Adrenal gland (tissue), 12 donors: ENCODE results near the gene HSBP1L1. TPM values are rescaled to one million over a fixed set of nuclear protein-coding genes. Genes with fewer than 3 reads are reported as not detected.

ENCODE experiments used
- DNase-seq, 7 donors: peaks; one replicate each; pipeline ENCODE4 v3.0.0-alpha.2; 2019 to 2020
- H3K27ac ChIP-seq, 5 donors: fragments of 200-600 bp; sonication (generic) in 4 of 5; 1 replicate in 3 of 5; 2 replicates in 2 of 5; pipeline versions ENCODE4 v1.5.1 to v1.8.0; 2016 to 2020; ENCODE audit warnings: mild to moderate bottlenecking in 1 of 5
- H3K27me3 ChIP-seq: fragments of 200-600 bp; 2 replicates; pipeline ENCODE4 v1.8.0; 2021
- H3K36me3 ChIP-seq, 2 donors: fragments of 200-600 bp; replicated peaks in 1 of 2; 1 replicate in 1 of 2; 2 replicates in 1 of 2; pipeline versions ENCODE4 v1.5.1 to v1.8.0; 2018 to 2022
- H3K4me1 ChIP-seq, 2 donors: fragments of 200-600 bp; replicated peaks in 1 of 2; 1 replicate in 1 of 2; 2 replicates in 1 of 2; pipeline versions ENCODE4 v1.5.1 to v1.8.0; 2018 to 2021
- H3K4me3 ChIP-seq, 4 donors: fragments of 200-600 bp; sonication (generic) in 3 of 4; one replicate each; pipeline ENCODE4 v1.5.1; 2016 to 2018
- H3K9me3 ChIP-seq, 3 donors: fragments of 200-600 bp; sonication (generic) in 1 of 3; replicated peaks in 1 of 3; 1 replicate in 2 of 3; 2 replicates in 1 of 3; pipeline versions ENCODE4 v1.5.1 to v1.8.0; 2016 to 2021
- POLR2A ChIP-seq, 2 donors: fragments of 450-650 bp; IDR thresholded peaks; one replicate each; pipeline ENCODE4 v1.6.1; 2017; ENCODE audit warnings: antibody characterized with exemption in 2 of 2, mild to moderate bottlenecking in 2 of 2, moderate library complexity in 1 of 2
- WGBS, 4 donors: extraction: QIAGEN DNeasy Blood & Tissue Kit in 2 of 4; methylation state at CpG; one replicate each; pipeline versions ENCODE4 v1.1.5 to v1.1.7; 2013 to 2017; 5-methylcytosine and 5-hydroxymethylcytosine counted together
- intact Hi-C, 2 donors: fragments of 100-400 bp; cut with DNase I; formaldehyde crosslinking; loops; one replicate each; pipeline versions ENCODE4 v1.14.1 to v1.15.0; 2022 to 2023
- polyA plus RNA-seq, 3 donors: library from polyadenylated mRNA; stranded (reverse); fragments of 200-250 nt in 2 of 3; fragments of 350-450 nt in 1 of 3; fragmentation: Illumina TruSeq in 1 of 3; extraction: RNeasy Lipid Tissue Mini Kit (QIAGEN cat#74804) in 1 of 3; gene quantifications; one replicate each; pipeline ENCODE4 v1.2.3, GENCODE V29; 2013 to 2014
- total RNA-seq, 9 donors: library from RNA; depleted of rRNA in 4 of 9; stranded (reverse); fragments of >200 nt in 4 of 9; fragments of 120-200 nt in 1 of 9; fragmentation: NEBNext Ultra II Directional in 1 of 9; extraction: Animal tissue kit (Norgen Biotek cat#: 25700) in 1 of 9; gene quantifications; one replicate each; pipeline versions ENCODE4 v1.1.0 to v1.2.4, GENCODE V29; 2013 to 2023
- TF ChIP-seq, protein P1 (sequence below), 6 experiments: fragments of 450-650 bp in 4 of 6; fragments of 200-600 bp in 2 of 6; sonication (generic) in 1 of 6; IDR thresholded peaks; 1 replicate in 5 of 6; 2 replicates in 1 of 6; pipeline versions ENCODE4 v1.5.1 to v1.8.0; 2016 to 2021; ENCODE audit warnings: antibody characterized with exemption in 6 of 6, mild to moderate bottlenecking in 2 of 6, moderate library complexity in 1 of 6
- donor health status: healthy with polysubstance abuse.
- donor health status: Bipolar disorder and iron deficiency.
- donor health status: DM: yes; HTN: yes; CAD: no.
- donor health status: DM: no; HTN: no; CAD: no.
- donor health status: DM: no; HTN: no; CAD: no.
- donor health status: DM: yes; HTN: yes; CAD: no.

Gene HSBP1L1
- total and polyA plus RNA-seq, 12 donors = 17.3 to 182 (median 36.0) TPM

DNA sequence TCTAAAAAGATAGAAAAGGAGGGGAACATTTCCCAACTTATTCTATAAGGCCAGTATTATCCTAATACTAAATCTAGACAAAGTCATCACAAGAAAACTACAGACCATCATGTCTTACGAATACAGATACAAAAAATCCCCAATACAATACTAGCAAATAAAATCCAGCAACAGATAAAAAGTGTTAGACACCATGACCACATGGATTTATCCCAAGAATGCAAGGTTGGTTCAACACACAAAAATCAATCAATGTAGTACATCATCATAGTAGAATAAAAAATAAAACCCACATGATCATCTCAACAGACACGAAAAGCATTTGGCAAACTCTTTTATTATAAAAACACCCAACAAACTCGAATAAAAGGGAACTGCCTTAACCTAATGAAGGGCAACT is 31.5 kb upstream of the HSBP1L1 start:
- DNase-seq = no peak
- 93 to 96% (median 94%) methylated on average over 3 of the region's 3 CpGs for WGBS, 4 donors
- Histone ChIP-seq H3K27ac (no peak overlapping the region), H3K27me3 (no peaks in the 10 kb centered on the region), H3K9me3 (peaks cover 8 to 27% (median 12%) of the 10 kb centered on the region in 3 donors), H3K4me3 (no peak overlapping the region), H3K4me1 (peaks cover 0 to 17% of the 10 kb centered on the region in 2 donors), H3K36me3 (no peaks in the 10 kb centered on the region)
- intact Hi-C loops = loop anchor here in 1 of 2 donors (10.0 kb wide), 1 partner anchor 58 kb away; no protein-coding TSS in a partner anchor
- TF ChIP-seq, protein P1, sequence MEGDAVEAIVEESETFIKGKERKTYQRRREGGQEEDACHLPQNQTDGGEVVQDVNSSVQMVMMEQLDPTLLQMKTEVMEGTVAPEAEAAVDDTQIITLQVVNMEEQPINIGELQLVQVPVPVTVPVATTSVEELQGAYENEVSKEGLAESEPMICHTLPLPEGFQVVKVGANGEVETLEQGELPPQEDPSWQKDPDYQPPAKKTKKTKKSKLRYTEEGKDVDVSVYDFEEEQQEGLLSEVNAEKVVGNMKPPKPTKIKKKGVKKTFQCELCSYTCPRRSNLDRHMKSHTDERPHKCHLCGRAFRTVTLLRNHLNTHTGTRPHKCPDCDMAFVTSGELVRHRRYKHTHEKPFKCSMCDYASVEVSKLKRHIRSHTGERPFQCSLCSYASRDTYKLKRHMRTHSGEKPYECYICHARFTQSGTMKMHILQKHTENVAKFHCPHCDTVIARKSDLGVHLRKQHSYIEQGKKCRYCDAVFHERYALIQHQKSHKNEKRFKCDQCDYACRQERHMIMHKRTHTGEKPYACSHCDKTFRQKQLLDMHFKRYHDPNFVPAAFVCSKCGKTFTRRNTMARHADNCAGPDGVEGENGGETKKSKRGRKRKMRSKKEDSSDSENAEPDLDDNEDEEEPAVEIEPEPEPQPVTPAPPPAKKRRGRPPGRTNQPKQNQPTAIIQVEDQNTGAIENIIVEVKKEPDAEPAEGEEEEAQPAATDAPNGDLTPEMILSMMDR (IDR thresholded peaks at IDR 0.05) = no peak
- no peak for TF ChIP-seq POLR2A (IDR thresholded peaks at IDR 0.05)

DNA sequence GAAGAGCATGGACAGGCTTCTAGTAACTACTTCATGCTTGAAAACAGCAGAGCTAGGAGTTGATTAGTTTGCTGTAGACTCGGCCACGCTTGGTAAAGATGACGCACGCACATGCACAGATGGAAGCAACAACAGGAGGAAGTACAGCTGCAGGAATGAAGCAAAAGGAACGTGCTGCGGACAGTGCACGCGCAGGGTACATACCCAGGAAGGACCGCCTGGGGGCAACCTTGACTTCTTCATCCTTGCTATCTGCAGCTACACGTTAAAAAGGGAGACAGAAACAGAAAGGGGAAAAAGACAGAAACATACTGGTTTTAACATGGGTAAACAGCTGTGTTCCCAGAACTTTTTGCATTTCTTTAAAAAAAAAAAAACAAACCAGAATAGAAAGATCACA is 30.7 kb upstream of the HSBP1L1 start:
- Histone ChIP-seq H3K4me3 (no peak overlapping the region), H3K27ac (peak overlapping the region in 1 of 5 donors; percentile 66), H3K27me3 (no peaks in the 10 kb centered on the region), H3K4me1 (peaks cover 0 to 17% of the 10 kb centered on the region in 2 donors), H3K36me3 (no peaks in the 10 kb centered on the region), H3K9me3 (peaks cover 8 to 27% (median 12%) of the 10 kb centered on the region in 3 donors)
- TF ChIP-seq POLR2A (IDR thresholded peaks at IDR 0.05) = no peak
- TF ChIP-seq, protein P1 (IDR thresholded peaks at IDR 0.05) = peak in 1 of 6 experiments; percentile 5
- WGBS, 4 donors = 78 to 84% (median 82%) methylated on average over 10 of the region's 10 CpGs
- peak in 3 of 7 donors; percentile 13 to 36 (median 26) for DNase-seq
- intact Hi-C loops = loop anchor here in 1 of 2 donors (10.0 kb wide), 1 partner anchor 59 kb away; no protein-coding TSS in a partner anchor

DNA sequence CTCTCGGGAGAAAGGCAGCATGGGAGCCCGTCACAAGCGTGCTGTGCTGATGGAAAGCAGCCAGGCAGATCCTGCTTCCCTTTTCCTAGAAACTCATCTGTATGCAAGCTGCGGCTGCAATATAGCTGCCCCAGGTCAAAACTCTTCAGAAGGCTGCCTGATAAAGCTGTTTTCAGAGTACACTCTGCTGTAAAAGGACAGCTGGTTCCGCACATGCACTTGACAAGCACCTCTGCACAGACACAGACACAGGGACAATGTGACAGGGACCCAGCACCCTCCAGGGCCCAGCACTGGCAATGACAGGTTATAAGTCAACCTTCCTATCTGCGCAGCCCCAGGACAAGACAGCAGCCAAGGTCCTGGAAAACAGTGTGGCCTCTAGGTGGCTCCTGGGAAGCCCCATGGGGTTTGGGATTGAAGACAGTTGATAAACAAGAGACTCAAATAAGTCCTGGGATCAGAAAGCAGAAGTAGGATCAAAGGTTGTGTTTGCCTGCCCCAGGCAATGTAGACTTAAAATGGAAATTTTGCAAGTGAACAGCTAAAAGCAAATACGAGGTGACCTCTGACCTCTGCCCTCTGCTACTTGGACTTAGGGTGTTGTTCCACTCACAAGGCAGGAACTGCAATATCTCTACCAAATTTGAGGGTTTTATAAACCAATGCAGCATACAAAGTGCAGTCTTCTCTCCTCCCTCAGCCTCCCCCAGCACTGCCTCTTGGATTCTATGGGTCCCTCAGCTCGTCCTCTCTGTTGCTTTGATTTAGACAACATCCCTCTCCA is 29.9 kb upstream of the HSBP1L1 start:
- peaks cover 8 to 23% (median 10%) of the 10 kb centered on the region in 3 donors for H3K9me3 ChIP-seq
- peak overlapping the region in 2 of 5 donors; percentile 29 to 66 for H3K27ac ChIP-seq
- peaks cover 0 to 17% of the 10 kb centered on the region in 2 donors for H3K4me1 ChIP-seq
- TF ChIP-seq, protein P1 (IDR thresholded peaks at IDR 0.05) = no peak
- TF ChIP-seq POLR2A (IDR thresholded peaks at IDR 0.05) = no peak
- 62 to 79% (median 67%) methylated on average over 8 of the region's 8 CpGs for WGBS, 4 donors
- peak in 6 of 7 donors; percentile 40 to 73 (median 53) for DNase-seq
- no peaks in the 10 kb centered on the region for H3K27me3 ChIP-seq
- no peak overlapping the region for H3K4me3 ChIP-seq
- intact Hi-C loops = loop anchor here in 1 of 2 donors (10.0 kb wide), 1 partner anchor 60 kb away; no protein-coding TSS in a partner anchor
- no peaks in the 10 kb centered on the region for H3K36me3 ChIP-seq

DNA sequence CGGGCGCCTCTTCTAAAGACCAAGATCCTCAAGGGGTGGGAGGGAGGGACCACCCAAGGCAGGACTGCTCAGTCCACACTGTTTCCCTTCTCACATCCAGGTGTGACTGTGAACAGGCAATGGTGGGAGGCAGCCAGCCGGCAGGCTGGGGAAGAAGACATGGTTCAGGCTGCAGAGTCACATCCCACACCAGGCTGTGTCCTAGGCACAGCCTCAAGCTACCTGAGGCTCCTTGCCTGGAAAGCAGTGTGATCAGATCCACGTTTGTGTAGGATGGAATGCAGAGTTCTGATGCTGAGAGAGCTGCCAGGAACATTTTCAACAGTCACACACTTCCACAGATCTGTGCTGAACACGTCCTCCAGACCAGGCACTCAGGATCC is 29.4 kb upstream of the HSBP1L1 start:
- H3K36me3 ChIP-seq = no peaks in the 10 kb centered on the region
- no peak overlapping the region for H3K4me3 ChIP-seq
- DNase-seq = peak in 2 of 7 donors; percentile 3 to 6
- peak overlapping the region in 2 of 5 donors; percentile 29 to 66 for H3K27ac ChIP-seq
- TF ChIP-seq, protein P1 (IDR thresholded peaks at IDR 0.05) = no peak
- no peak for TF ChIP-seq POLR2A (IDR thresholded peaks at IDR 0.05)
- intact Hi-C loops = loop anchor here in 1 of 2 donors (10.0 kb wide), 1 partner anchor 60 kb away; no protein-coding TSS in a partner anchor
- no peaks in the 10 kb centered on the region for H3K27me3 ChIP-seq
- 70 to 91% (median 87%) methylated on average over 5 of the region's 5 CpGs for WGBS, 4 donors
- H3K4me1 ChIP-seq = peaks cover 0 to 17% of the 10 kb centered on the region in 2 donors
- peaks cover 3 to 17% (median 5%) of the 10 kb centered on the region in 3 donors for H3K9me3 ChIP-seq
